ENCODE results near the gene EXOC4. TPM values are rescaled to one million over a fixed set of nuclear protein-coding genes. Genes with fewer than 3 reads are reported as not detected.

Gene EXOC4
- total RNA-seq, 4 donors from 2014 or later: 36.6 to 64.0 (median 57.4) TPM

- Histone ChIP-seq H3K36me3 (no peaks in the 10 kb centered on the region), H3K27ac (replicated peaks in 1 of 4) (no peak overlapping the region), H3K4me3 (no peak overlapping the region), H3K27me3 (no peaks in the 10 kb centered on the region), H3K9me3 (no peaks in the 10 kb centered on the region), H3K4me1 (no peaks in the 10 kb centered on the region)
- WGBS: 22% methylated on average over 3 of the region's 3 CpGs
- intact Hi-C loops (cut with DNase I): no loop called here
- no peak for DNase-seq (ENCODE audit: extremely low spot score)
- no peak for TF ChIP-seq POLR2AphosphoS5 (IDR thresholded peaks at IDR 0.05)
- no peak for TF ChIP-seq EP300 (IDR thresholded peaks at IDR 0.05)
- no peak for TF ChIP-seq POLR2A (IDR thresholded peaks at IDR 0.05; ENCODE audit: low read depth)
- no peak for TF ChIP-seq CTCF (IDR thresholded peaks at IDR 0.05)
Measured at GRCh38 chr7:134101716-134102115, 848.8 kb downstream of the EXOC4 start.

- no peak for DNase-seq (ENCODE audit: extremely low spot score)
- intact Hi-C loops (cut with DNase I): no loop called here
- Histone ChIP-seq H3K4me3 (no peak overlapping the region), H3K27me3 (no peaks in the 10 kb centered on the region), H3K9me3 (no peaks in the 10 kb centered on the region), H3K36me3 (no peaks in the 10 kb centered on the region), H3K27ac (replicated peaks in 1 of 4) (no peak overlapping the region), H3K4me1 (no peaks in the 10 kb centered on the region)
- 94% methylated on average over 4 of the region's 4 CpGs for WGBS
- no peak for TF ChIP-seq POLR2A (IDR thresholded peaks at IDR 0.05; ENCODE audit: low read depth)
- TF ChIP-seq EP300 (IDR thresholded peaks at IDR 0.05): no peak
- no peak for TF ChIP-seq CTCF (IDR thresholded peaks at IDR 0.05)
- TF ChIP-seq POLR2AphosphoS5 (IDR thresholded peaks at IDR 0.05): no peak
Measured at GRCh38 chr7:134104166-134104565, 851.3 kb downstream of the EXOC4 start.

GRCh38 chr7:134105841-134106240 is 853.0 kb downstream of the EXOC4 start:
- intact Hi-C loops (cut with DNase I): no loop called here
- Histone ChIP-seq H3K36me3 (no peaks in the 10 kb centered on the region), H3K27me3 (no peaks in the 10 kb centered on the region), H3K4me1 (no peaks in the 10 kb centered on the region), H3K9me3 (no peaks in the 10 kb centered on the region), H3K27ac (replicated peaks in 1 of 4) (no peak overlapping the region), H3K4me3 (no peak overlapping the region)
- TF ChIP-seq CTCF (IDR thresholded peaks at IDR 0.05): no peak
- TF ChIP-seq EP300 (IDR thresholded peaks at IDR 0.05): no peak
- no peak for TF ChIP-seq POLR2A (IDR thresholded peaks at IDR 0.05; ENCODE audit: low read depth)
- no peak for TF ChIP-seq POLR2AphosphoS5 (IDR thresholded peaks at IDR 0.05)
- DNase-seq (ENCODE audit: extremely low spot score): no peak
- 81% methylated on average over 5 of the region's 5 CpGs for WGBS

- Histone ChIP-seq H3K4me1 (no peaks in the 10 kb centered on the region), H3K27me3 (no peaks in the 10 kb centered on the region), H3K27ac (replicated peaks in 1 of 4) (no peak overlapping the region), H3K36me3 (no peaks in the 10 kb centered on the region), H3K9me3 (no peaks in the 10 kb centered on the region), H3K4me3 (no peak overlapping the region)
- WGBS: 95% methylated on average over 2 of the region's 2 CpGs
- no peak for DNase-seq (ENCODE audit: extremely low spot score)
- intact Hi-C loops (cut with DNase I): no loop called here
- TF ChIP-seq POLR2A (IDR thresholded peaks at IDR 0.05; ENCODE audit: low read depth) (no peak), CTCF (IDR thresholded peaks at IDR 0.05) (no peak), EP300 (IDR thresholded peaks at IDR 0.05) (no peak), POLR2AphosphoS5 (IDR thresholded peaks at IDR 0.05) (no peak)
Measured at GRCh38 chr7:134108802-134109201, 855.9 kb downstream of the EXOC4 start.

GRCh38 chr7:134113655-134114054 is 860.8 kb downstream of the EXOC4 start:
- DNase-seq (ENCODE audit: extremely low spot score): no peak
- Histone ChIP-seq H3K9me3 (no peaks in the 10 kb centered on the region), H3K4me3 (no peak overlapping the region), H3K27me3 (no peaks in the 10 kb centered on the region), H3K4me1 (no peaks in the 10 kb centered on the region), H3K27ac (replicated peaks in 1 of 4) (no peak overlapping the region), H3K36me3 (no peaks in the 10 kb centered on the region)
- intact Hi-C loops (cut with DNase I): no loop called here
- TF ChIP-seq CTCF (IDR thresholded peaks at IDR 0.05): no peak
- TF ChIP-seq POLR2AphosphoS5 (IDR thresholded peaks at IDR 0.05): no peak
- no peak for TF ChIP-seq EP300 (IDR thresholded peaks at IDR 0.05)
- TF ChIP-seq POLR2A (IDR thresholded peaks at IDR 0.05; ENCODE audit: low read depth): no peak
